ENCODE measurements around the gene RHCE. TPM values are rescaled to one million over a fixed set of nuclear protein-coding genes. Genes with fewer than 3 reads are reported as not detected.
"Not testable (repeated sequence)": the region's sequence is repeated elsewhere in the genome, so short reads cannot be mapped to it uniquely, and the experiment has no call there.

Gene RHCE
- total RNA-seq, 1 donor from 2014 or later, result 0.08 TPM

- TF ChIP-seq, protein P1, sequence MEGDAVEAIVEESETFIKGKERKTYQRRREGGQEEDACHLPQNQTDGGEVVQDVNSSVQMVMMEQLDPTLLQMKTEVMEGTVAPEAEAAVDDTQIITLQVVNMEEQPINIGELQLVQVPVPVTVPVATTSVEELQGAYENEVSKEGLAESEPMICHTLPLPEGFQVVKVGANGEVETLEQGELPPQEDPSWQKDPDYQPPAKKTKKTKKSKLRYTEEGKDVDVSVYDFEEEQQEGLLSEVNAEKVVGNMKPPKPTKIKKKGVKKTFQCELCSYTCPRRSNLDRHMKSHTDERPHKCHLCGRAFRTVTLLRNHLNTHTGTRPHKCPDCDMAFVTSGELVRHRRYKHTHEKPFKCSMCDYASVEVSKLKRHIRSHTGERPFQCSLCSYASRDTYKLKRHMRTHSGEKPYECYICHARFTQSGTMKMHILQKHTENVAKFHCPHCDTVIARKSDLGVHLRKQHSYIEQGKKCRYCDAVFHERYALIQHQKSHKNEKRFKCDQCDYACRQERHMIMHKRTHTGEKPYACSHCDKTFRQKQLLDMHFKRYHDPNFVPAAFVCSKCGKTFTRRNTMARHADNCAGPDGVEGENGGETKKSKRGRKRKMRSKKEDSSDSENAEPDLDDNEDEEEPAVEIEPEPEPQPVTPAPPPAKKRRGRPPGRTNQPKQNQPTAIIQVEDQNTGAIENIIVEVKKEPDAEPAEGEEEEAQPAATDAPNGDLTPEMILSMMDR (IDR thresholded peaks at IDR 0.05; ENCODE audit: insufficient read depth, low read length, poor library complexity, severe bottlenecking), result no peak
- no peak overlapping the region for H3K4me3 ChIP-seq (ENCODE audit: low read depth, low read length)
- H3K36me3 ChIP-seq (ENCODE audit: control insufficient read depth, insufficient read depth, low read length), result no peaks in the 10 kb centered on the region
- no peak for DNase-seq (ENCODE audit: low read depth)
- H3K27me3 ChIP-seq (ENCODE audit: control insufficient read depth, insufficient read depth, low read length), result no peaks in the 10 kb centered on the region
These were observed 4.8 kb upstream of the RHCE start for GRCh38 chr1:25425098-25426085.

DNA sequence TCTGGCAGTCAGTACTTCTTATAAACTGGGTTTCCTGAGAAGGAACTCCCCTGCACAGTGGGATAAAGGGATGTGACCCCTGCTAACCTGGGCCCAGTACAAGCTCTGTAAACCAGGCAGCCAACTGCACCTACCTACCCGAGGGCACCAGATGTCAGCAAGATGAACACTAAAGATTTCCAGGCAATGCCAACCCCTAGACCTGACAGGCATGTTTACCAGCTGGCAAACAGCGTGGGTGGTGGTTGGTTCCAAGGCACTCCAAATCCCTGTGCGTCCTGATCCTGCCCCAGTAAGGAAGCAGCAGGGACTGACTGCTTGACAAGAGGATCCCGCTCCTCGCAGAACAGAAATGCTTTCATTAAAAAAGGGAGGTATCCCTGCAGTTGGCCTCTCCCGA, 2.6 kb upstream of the RHCE start:
- H3K36me3 ChIP-seq (ENCODE audit: control insufficient read depth, insufficient read depth, low read length); DNase-seq (ENCODE audit: low read depth); H3K27me3 ChIP-seq (ENCODE audit: control insufficient read depth, insufficient read depth, low read length); H3K4me3 ChIP-seq (ENCODE audit: low read depth, low read length): not testable (repeated sequence)

GRCh38 chr1:25419339-25419738, 1.3 kb downstream of the RHCE start:
- H3K27me3 ChIP-seq (ENCODE audit: control insufficient read depth, insufficient read depth, low read length); H3K4me3 ChIP-seq (ENCODE audit: low read depth, low read length); DNase-seq (ENCODE audit: low read depth); H3K36me3 ChIP-seq (ENCODE audit: control insufficient read depth, insufficient read depth, low read length): not testable (repeated sequence)

DNA sequence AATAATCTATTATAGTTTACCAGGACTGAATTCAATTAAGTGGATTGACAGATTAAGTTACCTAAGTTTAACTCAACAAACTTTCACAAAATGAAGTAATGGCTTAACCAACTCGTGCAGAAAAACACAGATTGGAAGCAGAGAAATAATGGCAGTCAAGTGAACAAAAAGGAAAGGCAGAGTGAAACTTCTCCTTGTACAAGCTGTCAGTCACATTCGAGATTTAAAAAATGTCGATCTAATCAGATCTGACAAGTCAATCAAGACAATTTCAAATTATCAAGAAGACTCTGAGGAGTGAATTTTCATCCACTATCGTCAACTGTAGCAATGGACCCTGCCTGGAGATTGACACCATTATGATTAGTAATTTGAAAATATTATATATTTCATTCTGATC, 3.3 kb downstream of the RHCE start:
- H3K36me3 ChIP-seq (ENCODE audit: control insufficient read depth, insufficient read depth, low read length); DNase-seq (ENCODE audit: low read depth); H3K4me3 ChIP-seq (ENCODE audit: low read depth, low read length); H3K27me3 ChIP-seq (ENCODE audit: control insufficient read depth, insufficient read depth, low read length): not testable (repeated sequence)

- H3K4me3 ChIP-seq (ENCODE audit: low read depth, low read length); DNase-seq (ENCODE audit: low read depth); H3K27me3 ChIP-seq (ENCODE audit: control insufficient read depth, insufficient read depth, low read length); H3K36me3 ChIP-seq (ENCODE audit: control insufficient read depth, insufficient read depth, low read length): not testable (repeated sequence)
These were observed 6.0 kb downstream of the RHCE start for GRCh38 chr1:25414578-25414977.

DNA sequence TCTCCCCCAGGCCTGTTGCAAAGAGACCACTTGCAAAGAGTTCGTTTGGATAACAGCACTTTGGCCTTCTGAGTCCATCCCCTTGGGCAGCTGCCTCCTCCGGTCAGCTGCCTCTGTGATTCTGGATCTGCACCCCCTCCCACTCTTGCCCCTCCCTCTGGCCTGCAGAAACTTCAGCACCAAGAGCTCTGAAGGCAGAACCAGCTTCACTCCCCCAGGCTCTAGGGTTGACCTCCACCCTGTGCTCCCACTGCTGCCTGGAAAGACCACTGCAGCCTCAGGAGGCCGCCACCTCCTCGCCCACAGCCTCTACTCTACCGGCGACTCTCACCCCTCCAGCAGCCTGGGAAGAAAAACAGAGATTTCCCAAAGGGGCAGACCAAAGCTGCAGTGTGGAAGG, 6.5 kb downstream of the RHCE start:
- not testable (repeated sequence) for H3K36me3 ChIP-seq (ENCODE audit: control insufficient read depth, insufficient read depth, low read length); H3K4me3 ChIP-seq (ENCODE audit: low read depth, low read length)

GRCh38 chr1:25412872-25413623, 7.6 kb downstream of the RHCE start:
- not testable (repeated sequence) for H3K36me3 ChIP-seq (ENCODE audit: control insufficient read depth, insufficient read depth, low read length); H3K4me3 ChIP-seq (ENCODE audit: low read depth, low read length); H3K27me3 ChIP-seq (ENCODE audit: control insufficient read depth, insufficient read depth, low read length); DNase-seq (ENCODE audit: low read depth)

More for the DNA sequence above, 6.5 kb downstream of the RHCE start:
- not testable (repeated sequence) for H3K27me3 ChIP-seq (ENCODE audit: control insufficient read depth, insufficient read depth, low read length); DNase-seq (ENCODE audit: low read depth)

DNA sequence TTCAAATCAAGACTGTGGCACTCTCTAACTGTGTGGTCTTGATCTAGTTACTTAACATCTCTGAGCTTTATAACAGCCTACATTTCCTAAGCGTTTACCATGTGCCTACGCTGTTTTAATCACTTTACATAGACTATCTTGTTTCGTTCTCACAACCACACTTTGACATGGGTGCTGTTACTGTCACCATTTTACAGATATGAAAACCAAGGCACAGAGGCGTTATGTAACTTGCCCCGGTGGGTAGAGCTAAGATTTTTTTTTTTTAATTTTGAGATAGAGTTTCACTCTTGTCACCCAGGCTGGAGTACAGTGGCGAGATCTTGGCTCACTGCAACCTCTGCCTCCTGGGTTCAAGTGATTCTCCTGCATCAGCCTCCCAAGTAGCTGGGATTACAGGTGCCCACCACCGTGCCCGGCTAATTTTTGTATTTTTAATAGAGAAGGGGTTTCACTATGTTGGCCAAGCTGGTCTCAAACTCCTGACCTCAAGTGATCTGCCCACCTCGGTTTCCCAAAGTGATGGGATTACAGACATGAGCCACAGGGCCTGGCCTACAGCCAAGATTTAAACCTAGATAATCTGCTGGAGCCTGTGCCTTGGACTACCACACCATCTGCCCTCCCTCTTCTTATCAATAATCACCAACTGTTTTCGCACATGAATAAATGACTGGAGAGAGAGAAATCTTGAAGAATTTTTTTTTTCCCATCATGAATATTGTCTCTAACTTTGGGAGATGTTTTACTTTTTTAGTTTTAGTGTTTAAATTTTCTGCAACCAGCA, 10.8 kb downstream of the RHCE start:
- H3K27me3 ChIP-seq (ENCODE audit: control insufficient read depth, insufficient read depth, low read length); H3K4me3 ChIP-seq (ENCODE audit: low read depth, low read length); H3K36me3 ChIP-seq (ENCODE audit: control insufficient read depth, insufficient read depth, low read length); DNase-seq (ENCODE audit: low read depth): not testable (repeated sequence)

- not testable (repeated sequence) for DNase-seq (ENCODE audit: low read depth); H3K27me3 ChIP-seq (ENCODE audit: control insufficient read depth, insufficient read depth, low read length); H3K4me3 ChIP-seq (ENCODE audit: low read depth, low read length); H3K36me3 ChIP-seq (ENCODE audit: control insufficient read depth, insufficient read depth, low read length)
These were observed 14.8 kb downstream of the RHCE start for GRCh38 chr1:25405731-25406305.

Data from kidney epithelial cell (primary cell).